CD14-positive monocyte (primary cell): ENCODE measurements around the gene FREM1. TPM values are rescaled to one million over a fixed set of nuclear protein-coding genes. Genes with fewer than 3 reads are reported as not detected.

Experiments
- DNase-seq, 3 donors: peaks; one replicate each; pipeline ENCODE4 v3.0.0-alpha.2; 2011 to 2022
- H2AFZ ChIP-seq: 2 replicates; pipeline ENCODE4 v1.6.0; 2012; ENCODE audit warnings: mild to moderate bottlenecking, low read depth, low read length, inconsistent platforms; ENCODE audit not compliant: insufficient read depth, poor library complexity, severe bottlenecking
- H3K27ac ChIP-seq, 2 donors: 1 replicate in 1 of 2; 2 replicates in 1 of 2; pipeline ENCODE4 v1.5.1; 2012 to 2013; ENCODE audit warnings: low read length in 2 of 2, control low read depth in 1 of 2, inconsistent platforms in 1 of 2, low read depth in 1 of 2, mild to moderate bottlenecking in 1 of 2
- H3K27me3 ChIP-seq, 2 donors: one replicate each; pipeline versions ENCODE4 v1.6.0 to v1.6.1; 2011 to 2013; ENCODE audit warnings: low read length in 2 of 2; ENCODE audit not compliant: control insufficient read depth in 2 of 2, insufficient read depth in 2 of 2
- H3K36me3 ChIP-seq, 2 donors: replicated peaks in 1 of 2; 1 replicate in 1 of 2; 2 replicates in 1 of 2; pipeline versions ENCODE4 v1.5.1 to v1.6.1; 2012 to 2013; ENCODE audit warnings: low read length in 2 of 2, control low read depth in 1 of 2, inconsistent platforms in 1 of 2, mild to moderate bottlenecking in 1 of 2; ENCODE audit not compliant: insufficient read depth in 2 of 2, control insufficient read depth in 1 of 2
- H3K4me1 ChIP-seq, 2 donors: 1 replicate in 1 of 2; 2 replicates in 1 of 2; pipeline versions ENCODE4 v1.5.1 to v1.6.1; 2012 to 2013; ENCODE audit warnings: low read length in 2 of 2, control low read depth in 1 of 2, inconsistent platforms in 1 of 2, mild to moderate bottlenecking in 1 of 2, moderate library complexity in 1 of 2; ENCODE audit not compliant: insufficient read depth in 2 of 2, control insufficient read depth in 1 of 2
- H3K4me2 ChIP-seq: replicated peaks from 2 replicates; pipeline ENCODE3; 2012; ENCODE audit warnings: low read length, moderate library complexity, mild to moderate bottlenecking; ENCODE audit not compliant: poor library complexity, severe bottlenecking; ENCODE audit errors: extremely low read depth
- H3K4me3 ChIP-seq, 3 experiments: fragments of 200-600 bp in 1 of 3; sonication (generic) in 1 of 3; replicated peaks in 1 of 3; 1 replicate in 2 of 3; 2 replicates in 1 of 3; pipeline ENCODE4 v1.5.1; 2011 to 2013; ENCODE audit warnings: low read length in 3 of 3, mild to moderate bottlenecking in 3 of 3, control low read depth in 2 of 3, low read depth in 2 of 3, inconsistent platforms in 1 of 3, moderate library complexity in 1 of 3
- H3K79me2 ChIP-seq: 2 replicates; pipeline ENCODE4 v1.6.0; 2012; ENCODE audit warnings: mild to moderate bottlenecking, control low read depth, inconsistent platforms, low read length, moderate library complexity; ENCODE audit not compliant: insufficient read depth
- H3K9ac ChIP-seq: 2 replicates; pipeline ENCODE4 v1.6.0; 2017; ENCODE audit warnings: low read length, mild to moderate bottlenecking; ENCODE audit not compliant: insufficient read depth, poor library complexity, severe bottlenecking
- H3K9me3 ChIP-seq, 2 donors: replicated peaks in 1 of 2; 1 replicate in 1 of 2; 2 replicates in 1 of 2; pipeline versions ENCODE4 v1.5.1 to v1.6.1; 2012 to 2013; ENCODE audit warnings: low read length in 2 of 2, control low read depth in 1 of 2; ENCODE audit not compliant: control insufficient read depth in 1 of 2, insufficient read depth in 1 of 2
- H4K20me1 ChIP-seq: 2 replicates; pipeline ENCODE4 v1.6.0; 2012; ENCODE audit warnings: mild to moderate bottlenecking, low read length, control low read depth, moderate library complexity; ENCODE audit not compliant: insufficient read depth
- H3K27ac Mint-ChIP-seq, 7 donors: one replicate each; pipeline ENCODE4 v1.8.0; 2020; ENCODE audit warnings: mild to moderate bottlenecking in 7 of 7, mixed read lengths in 7 of 7, moderate library complexity in 6 of 7, inconsistent platforms in 2 of 7
- H3K27me3 Mint-ChIP-seq, 3 donors: one replicate each; pipeline ENCODE4 v1.8.0; 2021 to 2022; ENCODE audit warnings: low read depth in 3 of 3, mild to moderate bottlenecking in 3 of 3, mixed read lengths in 3 of 3, moderate library complexity in 3 of 3, inconsistent platforms in 1 of 3
- H3K36me3 Mint-ChIP-seq, 2 donors: one replicate each; pipeline ENCODE4 v1.8.0; 2020; ENCODE audit warnings: mixed read lengths in 2 of 2, inconsistent platforms in 1 of 2, mild to moderate bottlenecking in 1 of 2
- H3K4me1 Mint-ChIP-seq: one replicate; pipeline ENCODE4 v1.8.0; 2020; ENCODE audit warnings: mild to moderate bottlenecking, mixed read lengths
- H3K4me3 Mint-ChIP-seq, 2 donors: one replicate each; pipeline ENCODE4 v1.8.0; 2020; ENCODE audit warnings: mild to moderate bottlenecking in 2 of 2, mixed read lengths in 2 of 2, moderate library complexity in 1 of 2
- H3K9me3 Mint-ChIP-seq, 7 donors: one replicate each; pipeline ENCODE4 v1.8.0; 2020 to 2022; ENCODE audit warnings: mixed read lengths in 7 of 7, mild to moderate bottlenecking in 6 of 7, moderate library complexity in 6 of 7, inconsistent platforms in 2 of 7
- CTCF ChIP-seq: fragments of 200-600 bp; IDR thresholded peaks from one replicate; pipeline ENCODE4 v1.8.0; 2022; ENCODE audit warnings: antibody characterized with exemption, mild to moderate bottlenecking
- WGBS: methylation state at CpG from one replicate; pipeline ENCODE4 v1.1.5; 2013; ENCODE audit warnings: missing lambda C conversion rate; ENCODE audit not compliant: insufficient coverage; 5-methylcytosine and 5-hydroxymethylcytosine counted together
- intact Hi-C, 2 donors: fragments of 100-400 bp; cut with micrococcal nuclease; formaldehyde crosslinking; loops; one replicate each; pipeline versions ENCODE4 v1.15.0 to v1.15.1; 2023
- polyA plus RNA-seq, 3 donors: library from polyadenylated mRNA; depleted of rRNA in 1 of 3; unstranded in 2 of 3; stranded (reverse) in 1 of 3; fragments of 300-500 nt in 2 of 3; fragments of >200 nt in 1 of 3; fragmentation: Illumina TruSeq in 2 of 3; gene quantifications; 1 replicate in 2 of 3; 2 replicates in 1 of 3; pipeline ENCODE4 v1.2.3, GENCODE V29; 2012 to 2021

The FREM1 gene
- polyA plus RNA-seq, 3 donors: not detected

- no peaks in the 10 kb centered on the region for H3K27me3 ChIP-seq
- no peak overlapping the region for H3K4me3 ChIP-seq
- no peak for DNase-seq
- H4K20me1 ChIP-seq: no peaks in the 10 kb centered on the region
- H3K9me3 ChIP-seq: no peaks in the 10 kb centered on the region
- H3K4me1 Mint-ChIP-seq: no peaks in the 10 kb centered on the region
- no peak overlapping the region for H3K4me2 ChIP-seq
- H3K9ac ChIP-seq: no peak overlapping the region
- no peaks in the 10 kb centered on the region for H3K4me1 ChIP-seq
- no peaks in the 10 kb centered on the region for H3K36me3 Mint-ChIP-seq
- H3K36me3 ChIP-seq: no peaks in the 10 kb centered on the region
- no peak for TF ChIP-seq CTCF
- H3K4me3 Mint-ChIP-seq: no peak overlapping the region
- H3K27me3 Mint-ChIP-seq: no peaks in the 10 kb centered on the region
- H3K27ac ChIP-seq: no peak overlapping the region
- no peak overlapping the region for H2AFZ ChIP-seq
- H3K9me3 Mint-ChIP-seq: peaks cover 0 to 14% (median 8%) of the 10 kb centered on the region in 7 donors
- intact Hi-C loops: no loop called here
- H3K27ac Mint-ChIP-seq: no peak overlapping the region
- H3K79me2 ChIP-seq: no peaks in the 10 kb centered on the region
- WGBS: no CpG with 5 or more reads among the region's 2 CpGs
Measured at GRCh38 chr9:14956208-14956607, 46.0 kb upstream of the FREM1 start.

- no peak overlapping the region for H3K9ac ChIP-seq
- H3K4me3 Mint-ChIP-seq: no peak overlapping the region
- no peak for TF ChIP-seq CTCF
- DNase-seq: no peak
- no peak overlapping the region for H3K27ac Mint-ChIP-seq
- WGBS: no CpG with 5 or more reads among the region's 4 CpGs
- H3K36me3 Mint-ChIP-seq: no peaks in the 10 kb centered on the region
- H3K27me3 ChIP-seq: no peaks in the 10 kb centered on the region
- no peak overlapping the region for H3K4me3 ChIP-seq
- H3K4me1 ChIP-seq: no peaks in the 10 kb centered on the region
- no peaks in the 10 kb centered on the region for H3K79me2 ChIP-seq
- no peak overlapping the region for H3K27ac ChIP-seq
- H3K4me1 Mint-ChIP-seq: no peaks in the 10 kb centered on the region
- peaks cover 0 to 3% (median 2%) of the 10 kb centered on the region in 3 donors for H3K27me3 Mint-ChIP-seq
- H3K36me3 ChIP-seq: no peaks in the 10 kb centered on the region
- peaks cover 0 to 11% of the 10 kb centered on the region in 2 donors for H3K9me3 ChIP-seq
- peaks cover 0 to 16% (median 0%) of the 10 kb centered on the region in 7 donors for H3K9me3 Mint-ChIP-seq
- H3K4me2 ChIP-seq: no peak overlapping the region
- intact Hi-C loops: no loop called here
- H4K20me1 ChIP-seq: no peaks in the 10 kb centered on the region
- H2AFZ ChIP-seq: no peak overlapping the region
Measured at GRCh38 chr9:14945351-14945750, 35.1 kb upstream of the FREM1 start.
